Stimulated activated CD4-positive, alpha-beta T cell treated with anti-CD3 and anti-CD28 coated beads, Interleukin-12 subunit alpha, Interleukin-12 subunit beta, amount 100 ng/mL, for 4 hours (primary cell): ENCODE results near the gene IMMP2L.

Source experiments
- DNase-seq: peaks from one replicate; pipeline ENCODE4 v3.0.0-alpha.2; 2020

The IMMP2L gene

DNA sequence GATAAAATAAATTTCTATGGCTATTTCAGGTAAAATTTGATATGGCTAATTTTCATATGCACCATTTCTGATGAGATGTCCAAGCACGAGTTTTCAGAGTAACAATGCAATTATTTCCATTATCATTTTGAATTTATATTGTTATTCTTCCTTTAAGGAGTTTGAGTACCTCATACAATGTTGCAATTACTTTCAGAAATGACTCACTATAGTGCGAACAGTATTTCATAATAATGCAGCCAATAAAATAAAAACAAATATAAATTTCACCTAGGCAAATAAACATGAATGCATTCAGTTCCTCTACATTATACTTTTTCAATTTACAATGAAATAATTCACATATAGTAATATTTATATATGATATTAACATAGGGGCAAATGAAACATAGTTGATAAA lies 550.1 kb downstream of the IMMP2L start:
- no peak for DNase-seq

DNA sequence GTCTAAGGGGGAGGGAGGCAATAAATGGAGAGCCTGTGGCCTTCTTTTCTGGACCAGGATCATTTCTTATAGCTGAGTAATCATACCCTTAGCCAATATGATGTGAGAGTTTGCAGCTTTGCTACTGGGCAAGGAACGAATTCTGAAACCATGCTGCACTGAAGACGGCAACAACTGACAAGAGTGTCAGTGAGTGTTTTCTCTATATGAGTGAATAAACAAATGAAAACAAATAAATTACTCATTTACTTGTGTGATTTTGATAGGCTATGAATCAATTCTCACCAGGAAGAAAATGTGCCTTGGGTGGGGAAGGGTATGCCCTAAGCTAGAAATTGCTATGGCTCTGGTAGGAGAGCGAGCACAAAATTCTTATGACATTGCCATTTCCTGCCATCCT lies 550.8 kb downstream of the IMMP2L start:
- DNase-seq = no peak

DNA sequence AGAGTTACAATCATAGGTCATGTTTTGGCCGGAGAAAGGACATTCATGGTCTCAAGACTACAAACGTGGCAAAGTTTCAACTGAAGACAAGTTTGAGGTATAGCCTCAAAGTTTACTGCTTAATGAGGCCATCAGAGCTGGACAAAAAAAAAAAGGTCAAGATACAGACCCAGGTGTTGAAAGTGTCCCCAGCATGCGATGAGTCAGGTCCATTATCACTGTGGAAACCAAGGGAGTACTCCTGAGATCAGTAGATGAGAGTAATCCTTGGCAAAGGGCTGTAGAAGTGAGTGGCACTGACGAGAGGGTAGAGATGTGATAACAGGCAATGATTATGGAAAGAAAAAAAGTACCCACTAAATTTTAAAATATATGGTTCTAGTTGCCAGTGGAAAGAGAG lies 551.5 kb downstream of the IMMP2L start:
- no peak for DNase-seq

DNA sequence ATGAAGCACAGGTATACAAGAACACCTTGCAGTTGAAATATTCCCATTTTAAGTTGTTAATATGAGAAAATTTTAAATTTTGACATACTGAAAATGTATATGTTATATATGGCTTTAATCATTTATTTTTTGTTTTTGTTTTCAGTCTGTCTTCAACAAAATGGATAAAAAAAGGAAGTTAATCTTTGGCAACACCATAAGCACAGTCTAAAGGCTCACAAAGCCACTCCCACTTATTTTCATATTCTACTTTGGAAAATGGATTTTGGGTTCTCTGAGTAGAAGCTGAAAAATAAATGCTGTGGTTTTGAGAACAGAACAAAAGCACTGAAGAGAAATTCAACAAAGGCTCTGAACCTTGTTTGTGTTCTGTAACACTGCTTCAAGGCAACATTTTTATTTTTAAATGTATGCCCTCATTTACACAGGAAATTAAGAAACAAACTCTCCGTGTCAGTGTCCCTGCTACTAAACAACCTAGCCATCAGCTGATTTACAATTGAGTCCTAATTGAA lies 552.7 kb downstream of the IMMP2L start:
- DNase-seq = no peak

DNA sequence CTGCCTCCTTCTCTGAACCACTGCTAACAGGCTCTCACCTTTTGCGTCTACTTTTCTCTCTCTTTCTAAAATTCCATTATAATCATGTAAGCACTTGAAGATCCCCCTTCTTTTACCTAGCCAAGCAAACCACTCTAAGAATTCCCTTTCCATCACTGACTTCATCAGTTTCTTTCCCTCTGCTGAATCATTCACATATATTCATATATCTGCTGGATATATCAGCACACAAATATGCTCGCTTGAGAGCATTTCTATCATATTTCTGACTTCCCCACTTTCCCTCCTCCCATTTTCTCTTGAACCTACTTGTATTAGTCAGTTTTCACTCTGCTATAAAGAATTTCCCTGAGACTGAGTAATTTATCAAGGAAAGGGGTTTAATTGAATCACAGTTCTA lies 555.6 kb downstream of the IMMP2L start:
- DNase-seq = no peak

DNA sequence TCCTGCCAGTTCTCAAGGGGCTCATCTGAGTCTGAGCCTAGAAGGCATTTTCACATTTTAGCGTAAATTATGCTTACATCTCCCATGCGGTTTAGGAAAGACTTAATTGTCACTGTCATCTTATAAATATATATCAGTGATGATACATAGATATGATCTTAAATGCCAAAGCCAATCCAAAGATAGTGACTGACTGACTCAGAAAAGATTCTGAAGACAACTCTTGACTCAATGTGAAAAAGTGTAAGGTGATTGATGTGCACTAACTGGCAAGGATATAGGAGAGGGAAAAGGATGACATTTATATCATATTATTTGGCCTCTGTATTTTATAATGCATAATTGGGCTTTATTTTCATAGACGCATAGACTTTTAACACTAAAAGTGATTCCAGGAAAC lies 556.3 kb downstream of the IMMP2L start:
- DNase-seq = no peak

DNA sequence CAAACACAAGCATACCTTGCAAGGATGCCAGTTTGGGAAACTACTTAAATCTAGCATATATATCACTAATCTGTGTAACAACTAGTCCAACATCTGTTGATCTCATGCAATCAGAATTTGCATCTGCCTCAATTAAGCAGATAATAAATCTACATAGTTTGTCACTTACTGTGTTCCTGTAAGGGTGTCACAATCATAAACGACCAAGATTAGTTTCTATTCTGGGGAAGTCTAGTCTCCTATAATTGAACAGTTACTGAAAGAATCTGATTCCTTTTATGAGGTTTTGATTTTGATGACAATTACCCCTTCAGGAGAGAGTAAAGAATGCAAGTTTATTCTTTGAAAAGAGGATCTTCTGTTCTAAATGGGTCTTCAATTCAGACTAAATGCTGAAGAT lies 556.8 kb downstream of the IMMP2L start:
- no peak for DNase-seq

DNA sequence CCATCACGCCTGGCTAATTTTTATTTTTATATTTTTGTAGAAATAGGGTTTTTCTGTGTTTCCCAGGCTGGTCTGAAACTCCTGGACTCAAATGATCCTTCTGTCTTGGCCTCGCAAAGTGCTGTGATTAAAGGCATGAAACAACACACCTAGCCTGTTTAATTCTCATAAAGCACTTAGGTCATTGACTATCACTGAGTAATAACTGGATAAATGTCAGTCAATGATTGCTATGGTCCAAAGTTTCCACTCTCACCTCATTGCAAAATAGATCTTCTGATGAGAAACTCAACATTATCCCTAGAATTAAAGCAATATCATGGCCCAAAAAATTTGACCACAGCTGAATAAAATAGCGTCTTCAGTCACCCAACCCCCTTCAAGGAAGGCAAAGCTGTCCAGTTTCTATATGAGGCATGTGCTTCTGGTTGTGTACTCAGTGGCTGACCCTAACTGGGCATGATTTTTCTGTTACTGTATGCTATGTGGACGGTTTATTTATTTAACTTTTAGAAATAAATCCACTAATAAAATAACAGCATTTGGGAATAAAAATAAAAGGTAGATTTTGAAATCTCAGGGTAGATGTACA lies 557.9 kb downstream of the IMMP2L start:
- DNase-seq = no peak

DNA sequence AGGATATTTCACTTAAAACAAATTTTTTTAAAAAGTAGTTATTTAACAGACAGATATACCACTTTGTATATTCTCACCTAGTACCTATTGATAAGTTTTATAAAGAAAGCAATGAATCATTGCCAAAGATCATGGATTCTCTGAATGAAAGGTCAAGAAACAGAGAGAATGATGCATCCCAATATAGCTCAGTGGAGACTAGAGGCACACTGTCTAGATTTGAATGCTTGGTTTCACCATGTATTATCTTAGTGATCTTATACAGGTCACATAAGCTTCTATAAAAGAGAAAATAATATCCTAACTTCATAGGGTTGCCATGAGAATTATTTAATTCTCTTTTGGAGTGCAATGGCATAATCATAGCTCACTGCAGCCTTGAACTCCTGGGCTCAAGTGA lies 558.4 kb downstream of the IMMP2L start:
- no peak for DNase-seq

DNA sequence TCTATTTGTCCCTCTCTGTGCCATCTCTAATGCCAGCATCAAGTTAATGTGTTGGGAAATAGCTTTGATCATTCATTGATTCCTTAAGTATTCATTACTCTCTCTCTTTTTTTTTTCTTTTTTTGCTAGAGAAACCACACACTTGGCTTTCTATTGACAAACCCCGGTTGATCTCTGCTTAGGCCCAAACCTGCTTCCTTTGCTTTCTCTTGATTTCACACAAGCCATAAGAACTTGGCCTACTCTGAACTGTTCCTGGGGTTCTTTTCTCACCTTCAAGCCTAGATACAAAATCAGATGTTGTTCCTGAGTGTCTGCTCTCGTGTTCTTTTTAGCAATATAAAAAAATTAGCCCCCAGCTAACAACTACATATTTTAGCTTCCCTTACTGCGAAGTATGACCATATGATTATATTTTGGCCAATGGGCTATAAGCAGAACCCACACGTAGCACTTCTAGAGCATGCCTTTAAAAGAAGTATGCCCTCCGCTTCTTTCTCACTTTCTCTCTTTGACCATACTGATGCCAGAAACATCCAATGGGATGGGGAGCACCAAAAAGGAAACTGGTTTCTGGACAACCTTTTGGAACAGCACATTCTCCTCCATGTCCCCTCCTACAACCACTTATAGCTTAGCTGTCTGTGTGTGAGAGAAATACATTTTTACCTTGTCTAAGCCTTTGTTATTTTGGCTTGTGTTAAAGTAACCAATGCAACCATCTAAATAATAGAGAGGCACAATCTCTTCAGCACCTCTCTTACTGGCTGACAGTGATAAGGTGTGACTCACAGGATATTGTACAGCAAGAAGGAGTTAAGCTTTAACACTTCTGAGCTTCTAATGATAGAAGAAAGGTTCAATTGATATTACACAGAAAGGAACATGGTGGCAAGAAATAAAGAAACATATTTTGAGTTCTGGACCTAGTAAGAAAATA lies 568.0 kb downstream of the IMMP2L start:
- no peak for DNase-seq

DNA sequence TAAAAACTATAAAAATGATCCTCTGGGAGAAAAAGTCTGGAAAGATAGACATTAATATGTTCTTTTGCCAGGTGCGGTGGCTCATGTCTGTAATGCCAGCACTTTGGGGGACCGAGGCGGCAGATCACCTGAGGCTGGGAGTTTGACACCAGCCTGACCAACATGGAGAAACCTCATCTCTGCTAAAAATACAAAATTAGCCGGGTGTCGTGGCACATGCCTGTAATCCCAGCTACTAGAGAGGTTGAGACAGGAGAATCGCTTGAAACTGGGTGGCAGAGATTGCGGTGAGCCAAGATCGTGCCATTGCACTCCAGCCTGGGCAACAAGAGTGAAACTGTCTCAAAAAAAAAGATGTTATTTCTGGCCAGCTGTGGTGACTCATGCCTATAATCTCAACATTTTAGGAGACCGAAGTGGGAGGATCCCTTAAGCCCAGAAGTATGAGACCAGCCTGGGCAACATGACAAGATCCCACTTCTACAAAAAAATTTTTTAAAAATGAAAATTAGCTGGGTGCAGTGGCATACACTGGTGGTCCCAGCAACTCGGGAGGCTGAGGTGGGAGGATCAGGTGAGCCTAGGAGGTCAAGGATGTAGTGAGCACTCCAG lies 573.3 kb downstream of the IMMP2L start:
- no peak for DNase-seq

DNA sequence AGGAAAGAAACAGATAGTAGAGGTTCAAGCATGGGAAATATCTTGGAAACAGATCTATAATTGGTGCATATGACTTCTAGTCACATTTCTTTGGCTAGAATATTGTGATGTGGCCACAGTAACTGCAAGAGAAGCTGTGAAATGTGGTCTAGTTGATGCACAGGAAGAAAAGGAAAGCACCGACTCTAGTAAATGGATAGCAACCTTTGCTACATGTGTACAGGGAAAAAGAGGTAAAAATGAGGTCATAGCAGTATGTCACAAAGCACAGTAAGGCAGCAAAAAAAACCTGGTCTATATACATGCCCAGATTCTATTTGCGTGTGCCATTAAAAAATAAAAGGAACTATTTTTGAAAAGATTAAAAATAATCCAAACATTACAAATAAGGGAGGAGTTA lies 573.9 kb downstream of the IMMP2L start:
- DNase-seq = no peak

DNA sequence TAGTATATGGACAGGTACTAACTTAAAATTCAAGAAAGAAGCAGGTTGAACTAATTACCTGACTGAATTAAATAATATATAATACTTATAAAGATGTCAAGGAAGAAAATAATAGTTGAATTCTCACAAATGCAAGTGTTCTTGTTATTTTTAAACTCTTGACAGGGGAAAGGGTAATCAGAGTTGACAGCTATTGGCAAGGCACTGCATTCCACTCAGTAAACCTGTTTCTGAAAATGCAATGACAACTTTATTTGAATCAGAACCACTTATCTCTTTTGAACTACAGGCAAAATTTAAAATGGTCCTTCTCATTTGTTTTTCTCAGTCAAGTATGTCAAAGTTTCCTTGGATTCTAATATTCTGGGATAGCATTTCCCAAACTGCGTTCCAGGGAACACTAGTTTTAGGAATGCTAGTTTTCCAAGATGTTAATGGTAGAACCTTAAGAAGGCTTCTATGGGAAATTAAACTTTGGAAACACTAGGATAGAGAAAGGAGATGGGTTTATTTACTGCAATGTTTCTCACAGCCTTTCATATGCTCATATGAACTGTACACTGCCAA lies 575.1 kb downstream of the IMMP2L start:
- DNase-seq = no peak

DNA sequence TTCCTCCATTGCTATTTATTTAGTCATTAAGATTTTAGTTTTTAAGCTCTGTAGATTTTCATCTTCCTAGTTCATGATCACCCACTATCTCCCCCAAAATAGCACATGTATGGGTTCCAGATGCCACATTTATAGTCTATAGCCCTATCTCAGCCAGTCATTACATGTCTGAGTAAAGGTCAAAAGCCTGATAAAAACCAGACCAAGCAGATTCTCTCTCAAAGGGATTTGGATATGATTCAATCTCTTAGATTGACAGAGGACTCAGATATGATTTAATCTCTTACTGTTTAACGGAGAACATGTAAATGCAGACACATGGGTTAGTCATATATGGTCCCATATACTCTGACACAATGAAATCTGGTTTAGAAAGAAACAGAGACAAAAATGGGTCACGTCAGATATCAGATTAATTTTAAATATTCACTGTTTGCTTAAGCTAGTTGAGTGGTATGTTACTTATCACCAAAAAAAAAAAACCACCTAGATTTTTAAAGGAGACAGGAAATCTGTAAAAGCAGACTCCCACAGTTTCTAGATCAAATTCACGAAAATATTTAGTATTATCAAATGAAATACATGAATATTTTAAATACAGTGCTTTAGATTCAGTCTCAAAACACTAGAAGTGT lies 578.4 kb downstream of the IMMP2L start:
- DNase-seq = no peak

DNA sequence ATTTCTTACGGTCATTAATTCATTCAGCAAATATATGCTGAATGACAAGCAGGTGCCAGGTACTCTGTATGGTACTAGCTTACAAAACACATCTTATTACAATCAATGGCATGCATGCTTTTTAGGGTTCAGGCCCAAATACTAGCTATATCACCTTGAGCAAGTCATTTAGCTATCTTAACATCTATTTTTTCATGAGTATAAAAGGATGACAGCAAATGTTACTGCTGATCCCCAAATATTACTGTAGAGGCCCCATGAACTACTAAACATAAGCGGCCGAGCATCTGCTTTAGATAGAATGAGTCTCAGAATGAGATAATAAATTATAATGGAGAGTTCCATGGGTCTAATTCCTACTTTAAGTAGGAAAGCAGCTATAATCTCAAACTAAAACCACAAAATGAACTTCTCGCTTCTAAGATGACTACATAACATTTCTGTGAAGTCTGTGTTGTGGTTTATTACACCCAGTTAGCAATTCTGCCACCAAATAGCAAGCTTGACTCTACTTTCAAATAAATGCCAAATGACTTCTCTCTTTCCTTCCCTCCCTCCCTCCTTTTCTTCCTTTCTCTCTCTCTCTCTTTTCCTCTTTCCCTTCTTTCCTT lies 585.1 kb downstream of the IMMP2L start:
- no peak for DNase-seq

DNA sequence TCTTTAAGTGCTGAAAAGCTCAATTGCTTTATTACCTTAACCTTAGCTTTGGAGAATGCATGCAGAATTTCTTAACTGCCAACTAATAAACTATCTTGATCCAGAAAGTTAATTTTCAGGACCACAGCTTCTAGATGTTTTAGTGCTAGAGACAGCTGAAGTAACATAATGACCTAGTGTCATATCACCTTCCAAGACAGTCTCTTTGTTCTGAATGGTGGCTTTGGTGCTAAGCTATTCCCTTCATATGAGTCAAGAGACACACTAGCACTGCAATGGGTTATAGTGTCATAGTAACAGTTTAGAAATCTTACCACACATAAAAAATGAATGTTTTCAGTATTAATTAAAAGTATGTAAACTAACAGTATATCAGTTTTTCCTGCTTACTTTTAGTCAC lies 586.8 kb downstream of the IMMP2L start:
- no peak for DNase-seq

DNA sequence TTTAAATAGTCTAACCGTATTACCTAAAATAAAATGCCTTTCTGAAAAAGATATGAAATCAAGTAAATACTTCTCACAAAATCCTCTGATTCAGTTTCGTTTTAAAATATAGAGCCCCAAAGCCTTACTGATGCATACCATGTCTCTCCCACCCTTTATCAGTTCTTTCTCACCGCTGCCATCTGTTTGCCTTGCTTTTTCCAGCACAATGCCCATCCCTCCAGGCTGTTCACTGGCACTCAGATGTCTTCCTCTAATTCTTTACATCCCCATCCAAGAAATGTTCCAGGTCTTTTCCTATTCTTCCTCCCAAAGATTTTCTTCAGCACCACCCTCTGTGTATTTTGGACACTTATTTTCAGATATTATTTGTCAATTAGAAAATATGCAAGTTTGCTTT lies 587.9 kb downstream of the IMMP2L start:
- DNase-seq = no peak

DNA sequence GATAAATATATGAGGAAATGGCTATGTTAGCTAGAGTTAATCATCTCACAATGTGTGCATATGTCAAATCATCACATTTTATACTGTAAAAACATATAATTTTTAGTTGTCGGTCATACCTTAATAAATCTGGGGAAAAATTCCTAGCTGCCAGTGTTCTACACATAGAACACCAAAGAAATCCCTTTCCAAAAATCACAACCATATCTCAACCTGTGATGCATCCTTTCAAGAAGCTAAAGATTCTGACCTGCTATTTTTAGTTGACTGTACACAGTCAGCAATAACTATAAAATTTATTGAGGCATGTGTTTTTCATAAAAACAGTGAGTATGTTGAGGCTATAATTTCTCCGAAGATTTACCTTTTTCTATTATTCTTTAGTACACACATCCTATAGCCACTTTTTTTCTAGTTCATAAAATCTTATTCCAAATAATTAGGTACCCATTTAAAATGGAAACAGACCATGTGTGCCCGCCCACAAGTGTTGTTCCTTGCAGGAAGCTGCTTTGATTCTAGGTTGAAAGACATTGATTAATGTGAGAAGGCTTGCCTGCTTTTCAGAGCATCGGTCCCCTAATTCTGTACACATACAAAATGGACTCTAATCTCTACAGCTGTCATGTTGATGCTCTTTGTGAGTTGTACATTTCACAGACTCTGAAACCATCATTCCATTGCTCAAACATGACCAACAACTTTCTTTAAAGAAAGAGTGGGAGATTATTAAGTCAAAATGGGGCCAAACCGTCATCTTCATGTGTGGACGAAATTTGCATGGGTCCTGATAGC lies 588.9 kb downstream of the IMMP2L start:
- no peak for DNase-seq

DNA sequence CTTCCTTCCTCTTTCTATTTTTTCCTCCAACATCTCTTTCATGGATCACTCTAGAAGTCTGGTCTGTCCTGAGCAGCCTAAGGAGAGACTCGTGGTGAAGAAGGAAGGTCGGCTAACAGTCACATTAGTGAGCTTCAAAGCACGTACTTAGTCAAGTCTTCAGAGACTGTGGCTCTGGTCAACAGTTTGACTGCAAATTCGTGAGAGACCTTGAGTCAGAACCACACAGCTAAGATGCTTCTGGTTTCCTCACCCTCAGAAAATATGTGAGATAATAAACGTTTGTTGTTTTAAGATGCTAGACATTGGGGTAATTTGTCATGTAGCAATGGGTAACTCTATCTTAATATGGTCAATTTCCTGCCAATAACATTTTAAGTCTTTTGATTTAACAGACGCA lies 597.5 kb downstream of the IMMP2L start:
- no peak for DNase-seq

DNA sequence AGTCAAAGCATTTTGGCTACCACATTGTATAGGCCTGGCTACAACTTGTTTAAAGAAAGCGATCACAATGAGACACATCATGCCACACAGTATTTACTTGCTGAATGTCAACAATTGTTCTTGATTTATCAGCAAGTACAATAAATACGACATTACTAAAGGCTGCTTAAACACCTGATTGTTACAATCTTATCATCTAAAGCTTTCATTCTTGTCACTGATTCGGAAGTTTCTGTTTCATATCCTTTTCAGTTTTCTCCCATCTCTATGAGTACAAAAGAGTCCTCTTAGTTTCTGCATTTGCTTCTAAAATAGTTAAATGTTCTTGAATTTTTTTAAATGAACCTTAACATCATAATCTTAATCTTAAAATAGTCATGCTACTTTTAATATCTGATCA lies 599.5 kb downstream of the IMMP2L start:
- no peak for DNase-seq

DNA sequence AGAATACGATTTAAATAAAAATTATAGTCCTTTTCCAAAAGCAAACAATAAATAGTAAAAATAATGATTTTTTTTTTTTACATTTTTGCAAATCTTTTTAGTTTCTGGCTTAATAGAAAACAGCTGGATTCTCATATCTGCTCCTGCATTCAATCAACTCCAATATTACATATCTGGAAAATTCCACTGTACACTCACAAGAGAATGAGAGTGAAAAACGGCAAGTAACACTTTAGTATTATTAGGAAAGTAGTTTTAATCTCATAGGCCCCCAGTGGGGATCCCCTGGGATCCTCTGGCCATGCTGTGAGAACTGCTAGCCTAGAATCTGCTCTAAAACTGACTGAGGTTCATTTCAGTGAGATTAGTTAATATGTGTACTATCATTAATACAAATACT lies 599.9 kb downstream of the IMMP2L start:
- no peak for DNase-seq

DNA sequence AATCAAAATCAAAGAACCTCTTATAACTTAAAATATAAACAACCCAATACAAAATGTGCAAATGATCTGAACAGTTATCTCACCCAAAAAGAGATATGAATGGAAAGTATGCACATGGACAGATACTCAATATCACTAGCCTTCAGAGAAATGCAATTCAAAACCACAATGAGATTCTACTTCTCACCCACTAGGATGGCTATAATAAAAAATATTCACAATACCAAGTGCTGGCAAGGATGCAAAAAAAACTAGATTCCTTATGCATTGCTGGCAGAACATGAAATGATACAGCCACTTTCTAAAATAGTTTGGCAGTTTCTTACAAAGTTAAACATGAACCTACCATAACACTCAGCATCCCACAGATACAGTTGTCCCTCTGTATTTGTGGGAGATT lies 601.5 kb downstream of the IMMP2L start:
- DNase-seq = no peak
